DMS114 treated with DMSO at 0.1 percent for 48 hours (cell line): ENCODE data around the gene JMJD1C.
"Not testable (repeated sequence)": the region's sequence is repeated elsewhere in the genome, so short reads cannot be mapped to it uniquely, and the experiment has no call there.

Experiments used
- DNase-seq: peaks from one replicate; lab custom pipeline; 2025; ENCODE audit not compliant: unreplicated experiment; lab: John Stamatoyannopoulos, UW

The JMJD1C gene

GRCh38 chr10:63465293-63466143 is at the start of gene JMJD1C:
Gene JMJD1C (minus strand): TSS chr10:63465977. CDS start chr10:63465662, 315 bp downstream.
- DNase-seq, result peak; percentile 60

- peak; percentile 85 for DNase-seq
Observed at GRCh38 chr10:63515002-63515763, 49.4 kb upstream of the JMJD1C start.

GRCh38 chr10:63506554-63506953 is 40.8 kb upstream of the JMJD1C start:
- no peak for DNase-seq

- no peak for DNase-seq
Observed at GRCh38 chr10:63505562-63505961, 39.8 kb upstream of the JMJD1C start.

- no peak for DNase-seq
Observed at GRCh38 chr10:63504145-63504881, 38.5 kb upstream of the JMJD1C start.

GRCh38 chr10:63503395-63503794 is 37.6 kb upstream of the JMJD1C start:
- DNase-seq, result no peak

GRCh38 chr10:63502832-63503231 is 37.1 kb upstream of the JMJD1C start:
- no peak for DNase-seq

GRCh38 chr10:63501954-63502353 is 36.2 kb upstream of the JMJD1C start:
- DNase-seq, result no peak

- DNase-seq, result not testable (repeated sequence)
Observed at GRCh38 chr10:63500551-63500950, 34.8 kb upstream of the JMJD1C start.

- no peak for DNase-seq
Observed at GRCh38 chr10:63498665-63499064, 32.9 kb upstream of the JMJD1C start.

GRCh38 chr10:63497321-63497720 is 31.5 kb upstream of the JMJD1C start:
- DNase-seq, result no peak

GRCh38 chr10:63496561-63496960 is 30.8 kb upstream of the JMJD1C start:
- no peak for DNase-seq

- DNase-seq, result no peak
Observed at GRCh38 chr10:63494951-63495350, 29.2 kb upstream of the JMJD1C start.

- no peak for DNase-seq
Observed at GRCh38 chr10:63493004-63493403, 27.2 kb upstream of the JMJD1C start.

- not testable (repeated sequence) for DNase-seq
Observed at GRCh38 chr10:63492317-63492690, 26.5 kb upstream of the JMJD1C start.

- no peak for DNase-seq
Observed at GRCh38 chr10:63491588-63492316, 26.0 kb upstream of the JMJD1C start.

GRCh38 chr10:63489838-63490237 is 24.1 kb upstream of the JMJD1C start:
- DNase-seq, result no peak

GRCh38 chr10:63487990-63488389 is 22.2 kb upstream of the JMJD1C start:
- no peak for DNase-seq

- no peak for DNase-seq
Observed at GRCh38 chr10:63483983-63484382, 18.2 kb upstream of the JMJD1C start.

GRCh38 chr10:63481815-63482421 is 16.1 kb upstream of the JMJD1C start:
- no peak for DNase-seq
